GM12878 (cell line): ENCODE data around the gene CPLX1. TPM values are rescaled to one million over a fixed set of nuclear protein-coding genes. Genes with fewer than 3 reads are reported as not detected.

ENCODE experiments used
- ATAC-seq: fragments of 200-7000 bp; cut with Tn5 transposase; 3 replicates; pipeline ENCODE4 v1.9.1; 2020; ENCODE audit warnings: mild to moderate bottlenecking, moderate library complexity
- BruUV-seq: library from RNA; stranded (reverse); fragments of 400-500 nt; replicated peaks from 2 replicates; lab custom pipeline; 2021; lab: Mats Ljungman, UMichigan
- CTCF ChIA-PET: fragments of 300-600 bp; sonication (Branson Sonifier 250); formaldehyde crosslinking; extraction: SDS; loops from one replicate; lab custom pipeline; 2021; ENCODE audit warnings: inconsistent platforms; lab: Yijun Ruan, JAX
- POLR2A ChIA-PET: fragments of 350-600 bp; formaldehyde crosslinking; extraction: SDS; loops from one replicate; lab custom pipeline; 2021; ENCODE audit warnings: inconsistent platforms; lab: Charles Lee
- RAD21 ChIA-PET: fragments of 300-600 bp; sonication (Branson Sonifier 250); formaldehyde crosslinking; loops from one replicate; lab custom pipeline; 2023; ENCODE audit warnings: antibody characterized with exemption; ENCODE audit not compliant: unreplicated experiment; lab: Charles Lee
- SMC1A ChIA-PET: fragments of 300-600 bp; sonication (Branson Sonifier 250); formaldehyde crosslinking; loops from one replicate; lab custom pipeline; 2023; ENCODE audit not compliant: unreplicated experiment, uncharacterized antibody; lab: Charles Lee
- DNase-seq: peaks from one replicate; pipeline ENCODE4 v3.0.0-alpha.2; 2011; ENCODE audit warnings: low read depth, low spot score
- FAIRE-seq: peaks from 3 replicates; lab custom pipeline; 2011; peaks lifted over from hg19 to GRCh38; lab: Jason Lieb, UNC
- H2AFZ ChIP-seq: 2 replicates; pipeline ENCODE4 v1.6.0; 2011; ENCODE audit warnings: low read depth, low read length, control low read depth; ENCODE audit not compliant: control insufficient read depth
- H3K27ac ChIP-seq: 2 replicates; pipeline ENCODE4 v1.5.1; 2011; ENCODE audit warnings: control low read depth; ENCODE audit not compliant: control insufficient read depth, insufficient read depth
- H3K27me3 ChIP-seq, 2 experiments: replicated peaks in 1 of 2; 2 replicates each; pipeline versions ENCODE4 v1.6.0 to v1.6.1; 2011; ENCODE audit warnings: low read length in 1 of 2; ENCODE audit not compliant: control insufficient read depth in 2 of 2, insufficient read depth in 2 of 2
- H3K36me3 ChIP-seq, 2 experiments: 2 replicates each; pipeline ENCODE4 v1.5.1; 2011; ENCODE audit warnings: low read length in 1 of 2; ENCODE audit not compliant: control insufficient read depth in 2 of 2, insufficient read depth in 2 of 2
- H3K4me1 ChIP-seq: 2 replicates; pipeline ENCODE4 v1.6.1; 2011; ENCODE audit warnings: mild to moderate bottlenecking, low read length, moderate library complexity, mixed read lengths; ENCODE audit not compliant: control insufficient read depth, insufficient read depth
- H3K4me2 ChIP-seq: 2 replicates; pipeline ENCODE4 v1.6.0; 2011; ENCODE audit warnings: control low read depth; ENCODE audit not compliant: control insufficient read depth, insufficient read depth
- H3K4me3 ChIP-seq: fragments of 200-600 bp; sonication (generic); 2 replicates; pipeline ENCODE4 v1.5.1; 2016
- H3K79me2 ChIP-seq: 2 replicates; pipeline ENCODE4 v1.6.0; 2011; ENCODE audit warnings: low read length; ENCODE audit not compliant: control insufficient read depth, insufficient read depth
- H3K9ac ChIP-seq: 2 replicates; pipeline ENCODE4 v1.8.0; 2011; ENCODE audit warnings: low read length, control low read depth, mixed read lengths; ENCODE audit not compliant: control insufficient read depth, insufficient read depth
- H3K9me3 ChIP-seq: replicated peaks from 3 replicates; pipeline ENCODE4 v1.5.1; 2011; ENCODE audit warnings: mild to moderate bottlenecking, low read length; ENCODE audit not compliant: control insufficient read depth, insufficient read depth
- H4K20me1 ChIP-seq: 2 replicates; pipeline ENCODE4 v1.6.0; 2011; ENCODE audit not compliant: control insufficient read depth, insufficient read depth
- CEBPB ChIP-seq, 2 experiments: fragments of 150-350 bp in 1 of 2; IDR thresholded peaks; 2 replicates each; pipeline ENCODE4 v1.6.1; 2012 to 2014; ENCODE audit warnings: low read depth in 2 of 2, low read length in 2 of 2, borderline replicate concordance in 1 of 2, inconsistent platforms in 1 of 2
- CHD1 ChIP-seq: IDR thresholded peaks from 2 replicates; pipeline ENCODE4 v1.6.1; 2012; ENCODE audit warnings: low read depth, low read length, improper control_type of control experiment
- CREB1 ChIP-seq: IDR thresholded peaks from 2 replicates; pipeline ENCODE4 v1.6.1; 2012; ENCODE audit warnings: low read depth, mild to moderate bottlenecking, inconsistent platforms
- EGR1 ChIP-seq, 2 experiments: IDR thresholded peaks; 1 replicate in 1 of 2; 2 replicates in 1 of 2; pipeline ENCODE4 v1.6.1; 2011 to 2012; ENCODE audit warnings: low read depth in 2 of 2, low read length in 2 of 2, borderline replicate concordance in 1 of 2, mild to moderate bottlenecking in 1 of 2, moderate library complexity in 1 of 2
- FOS ChIP-seq: IDR thresholded peaks from 3 replicates; pipeline ENCODE4 v1.6.1; 2011; ENCODE audit warnings: borderline replicate concordance; ENCODE audit not compliant: insufficient read length; ENCODE audit errors: extremely low read depth
- HDAC6 ChIP-seq: fragments of 200-600 bp; sonication (generic); IDR thresholded peaks from one replicate; pipeline ENCODE4 v1.8.0; 2017; ENCODE audit warnings: antibody characterized with exemption; ENCODE audit not compliant: unreplicated experiment
- IKZF1 ChIP-seq: fragments of 450-650 bp; conservative IDR thresholded peaks from 2 replicates; pipeline ENCODE4 v1.6.1; 2017; ENCODE audit warnings: antibody characterized with exemption, mild to moderate bottlenecking
- NR2F1 ChIP-seq: fragments of 450-650 bp; conservative IDR thresholded peaks from 2 replicates; pipeline ENCODE4 v1.6.1; 2017; ENCODE audit warnings: mild to moderate bottlenecking
- PML ChIP-seq: IDR thresholded peaks from 2 replicates; pipeline ENCODE4 v1.6.1; 2012; ENCODE audit warnings: low read length, inconsistent platforms
- RAD51 ChIP-seq: fragments of 450-650 bp; IDR thresholded peaks from 2 replicates; pipeline ENCODE4 v1.6.1; 2016; ENCODE audit warnings: moderate library complexity, mild to moderate bottlenecking, inconsistent platforms
- RBBP5 ChIP-seq: fragments of 200-600 bp; sonication (generic); conservative IDR thresholded peaks from 2 replicates; pipeline ENCODE4 v1.6.1; 2016
- RFX5 ChIP-seq: IDR thresholded peaks from 2 replicates; pipeline ENCODE4 v1.6.1; 2011; ENCODE audit warnings: low read depth, low read length, improper control_type of control experiment
- STAT3 ChIP-seq: IDR thresholded peaks from 2 replicates; pipeline ENCODE4 v1.6.1; 2011; ENCODE audit warnings: low read depth, low read length, improper control_type of control experiment
- TAF1 ChIP-seq: IDR thresholded peaks from 2 replicates; pipeline ENCODE4 v1.6.1; 2011; ENCODE audit warnings: mild to moderate bottlenecking, low read depth, low read length, borderline replicate concordance
- TCF7 ChIP-seq: IDR thresholded peaks from 2 replicates; pipeline ENCODE4 v1.6.1; 2014; ENCODE audit warnings: antibody characterized with exemption, borderline replicate concordance
- WGBS: methylation state at CpG from one replicate; pipeline ENCODE4 v1.1.6; 2016; ENCODE audit warnings: low lambda C conversion rate; ENCODE audit not compliant: insufficient replicate concordance, insufficient coverage; ENCODE audit errors: missing lambda C conversion rate; 5-methylcytosine and 5-hydroxymethylcytosine counted together
- in situ Hi-C: fragments of 300-500 bp; cut with MboI; formaldehyde crosslinking; loops from 9 replicates; pipeline ENCODE4 v1.14.3; 2018; ENCODE audit warnings: mixed read lengths
- intact Hi-C: fragments of 100-400 bp; cut with micrococcal nuclease; formaldehyde crosslinking; loops from one replicate; pipeline ENCODE4 v1.14.2; 2022; ENCODE audit not compliant: unreplicated experiment
- polyA plus RNA-seq, 11 experiments: library from polyadenylated mRNA; depleted of rRNA in 4 of 11; unstranded in 6 of 11; stranded (reverse) in 5 of 11; fragments of >200 nt; fragmentation: Nextera tagmentation in 4 of 11; fragmentation: Illumina TruSeq in 1 of 11; extraction: Ambion mirVana in 4 of 11; extraction: Trizol in 1 of 11; gene quantifications; 1 replicate in 1 of 11; 2 replicates in 10 of 11; pipeline versions ENCODE4 v1.2.1 to v1.2.3, GENCODE V29; 2011 to 2016; ENCODE audit warnings: inconsistent platforms in 2 of 11, missing spikeins in 2 of 11, low read depth in 1 of 11
- total RNA-seq, 4 experiments: library from RNA; depleted of rRNA in 3 of 4; stranded (reverse); fragments of >200 nt in 3 of 4; fragmentation: Illumina TruSeq in 1 of 4; extraction: Trizol in 1 of 4; gene quantifications; 2 replicates each; pipeline versions ENCODE4 v1.2.1 to v1.2.3, GENCODE V29; 2013 to 2021
- TF ChIP-seq, protein P1 (sequence below): fragments of 450-650 bp; IDR thresholded peaks from 2 replicates; pipeline ENCODE4 v1.6.1; 2018; ENCODE audit warnings: borderline replicate concordance, mild to moderate bottlenecking; ENCODE audit not compliant: partially characterized antibody

The CPLX1 gene
- total and polyA plus RNA-seq, 10 of the 15 experiments (the other 5 are each of a cell fraction or from before 2014, with no cell fraction given), result 0.04 to 1.2 (median 0.13) TPM; not detected in 5

DNA sequence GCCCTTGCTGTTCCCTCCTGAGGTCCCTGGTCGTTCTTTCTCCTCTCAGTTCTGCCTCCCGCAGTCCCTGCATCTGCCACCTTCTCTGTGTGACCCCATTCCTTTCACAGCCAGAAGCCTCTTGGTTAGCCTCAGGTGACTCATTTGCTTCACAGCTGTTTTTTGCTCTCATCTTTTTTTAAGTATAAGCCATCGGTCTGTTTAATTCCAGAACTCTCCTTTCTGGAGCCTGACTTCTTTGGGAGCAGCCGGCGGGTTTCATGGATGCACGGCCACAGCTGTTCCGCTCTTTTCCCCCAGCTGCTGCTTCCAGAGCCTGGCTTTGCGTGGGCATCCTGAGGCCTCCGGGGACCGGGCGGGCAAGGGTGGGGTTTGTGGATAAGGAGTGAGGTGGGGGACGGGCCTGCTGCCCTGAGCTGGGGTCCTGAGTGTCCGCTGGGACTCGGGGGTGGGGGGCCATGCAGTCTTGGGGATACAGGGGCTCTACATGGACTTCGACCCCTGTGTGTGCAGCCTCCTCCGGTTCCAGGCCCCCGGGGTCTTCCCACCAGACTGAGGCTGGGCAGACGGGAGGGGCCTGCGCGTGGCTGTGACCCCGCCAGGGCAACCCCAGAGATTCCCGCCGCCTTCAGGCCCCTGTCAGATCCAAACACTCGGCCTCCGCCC lies 73.6 kb downstream of the CPLX1 start:
- no peak overlapping the region for H2AFZ ChIP-seq
- no peaks in the 10 kb centered on the region for H3K9me3 ChIP-seq
- BruUV-seq, result no TSS peak
- in situ Hi-C loops, result no loop called here
- SMC1A ChIA-PET, result no interaction called here
- no peaks in the 10 kb centered on the region for H3K79me2 ChIP-seq
- no peak for DNase-seq
- RAD21 ChIA-PET, result no interaction called here
- no peak for ATAC-seq
- 95% methylated on average over 20 of the region's 25 CpGs for WGBS
- TF ChIP-seq STAT3 (no peak), HDAC6 (no peak), TAF1 (no peak), FOS (no peak), CREB1 (no peak), RBBP5 (no peak), CEBPB (IDR thresholded peaks at IDR 0.05; ENCODE audit: borderline replicate concordance in 1 of 2, low read depth in 2 of 2, low read length in 2 of 2) (no peak), CHD1 (no peak), PML (no peak), RFX5 (no peak), RAD51 (no peak), NR2F1 (no peak), IKZF1 (no peak), TCF7 (no peak), EGR1 (IDR thresholded peaks at IDR 0.05; ENCODE audit: borderline replicate concordance in 1 of 2, low read depth in 2 of 2, low read length in 2 of 2) (no peak)
- TF ChIP-seq, protein P1, sequence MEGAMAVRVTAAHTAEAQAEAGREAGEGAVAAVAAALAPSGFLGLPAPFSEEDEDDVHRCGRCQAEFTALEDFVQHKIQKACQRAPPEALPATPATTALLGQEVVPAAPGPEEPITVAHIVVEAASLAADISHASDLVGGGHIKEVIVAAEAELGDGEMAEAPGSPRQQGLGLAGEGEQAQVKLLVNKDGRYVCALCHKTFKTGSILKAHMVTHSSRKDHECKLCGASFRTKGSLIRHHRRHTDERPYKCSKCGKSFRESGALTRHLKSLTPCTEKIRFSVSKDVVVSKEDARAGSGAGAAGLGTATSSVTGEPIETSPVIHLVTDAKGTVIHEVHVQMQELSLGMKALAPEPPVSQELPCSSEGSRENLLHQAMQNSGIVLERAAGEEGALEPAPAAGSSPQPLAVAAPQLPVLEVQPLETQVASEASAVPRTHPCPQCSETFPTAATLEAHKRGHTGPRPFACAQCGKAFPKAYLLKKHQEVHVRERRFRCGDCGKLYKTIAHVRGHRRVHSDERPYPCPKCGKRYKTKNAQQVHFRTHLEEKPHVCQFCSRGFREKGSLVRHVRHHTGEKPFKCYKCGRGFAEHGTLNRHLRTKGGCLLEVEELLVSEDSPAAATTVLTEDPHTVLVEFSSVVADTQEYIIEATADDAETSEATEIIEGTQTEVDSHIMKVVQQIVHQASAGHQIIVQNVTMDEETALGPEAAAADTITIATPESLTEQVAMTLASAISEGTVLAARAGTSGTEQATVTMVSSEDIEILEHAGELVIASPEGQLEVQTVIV, result no peak
- intact Hi-C loops, result no loop called here
- no peak overlapping the region for H3K4me3 ChIP-seq
- H3K4me2 ChIP-seq, result no peak overlapping the region
- CTCF ChIA-PET, result interaction anchor here (1.7 kb wide), 1 partner anchor 10 kb away, joined by 8 read pairs; no protein-coding TSS in a partner anchor
- POLR2A ChIA-PET, result no interaction called here
- no peaks in the 10 kb centered on the region for H4K20me1 ChIP-seq
- FAIRE-seq, result no peak
- peaks cover 11 to 19% of the 10 kb centered on the region in 2 experiments; a peak in 3 of 4 replicates for H3K36me3 ChIP-seq
- H3K27me3 ChIP-seq, result no peaks in the 10 kb centered on the region
- H3K4me1 ChIP-seq, result no peaks in the 10 kb centered on the region
- H3K27ac ChIP-seq, result no peak overlapping the region
- no peak overlapping the region for H3K9ac ChIP-seq
